ENCODE results near the gene DOCK4.

DNA sequence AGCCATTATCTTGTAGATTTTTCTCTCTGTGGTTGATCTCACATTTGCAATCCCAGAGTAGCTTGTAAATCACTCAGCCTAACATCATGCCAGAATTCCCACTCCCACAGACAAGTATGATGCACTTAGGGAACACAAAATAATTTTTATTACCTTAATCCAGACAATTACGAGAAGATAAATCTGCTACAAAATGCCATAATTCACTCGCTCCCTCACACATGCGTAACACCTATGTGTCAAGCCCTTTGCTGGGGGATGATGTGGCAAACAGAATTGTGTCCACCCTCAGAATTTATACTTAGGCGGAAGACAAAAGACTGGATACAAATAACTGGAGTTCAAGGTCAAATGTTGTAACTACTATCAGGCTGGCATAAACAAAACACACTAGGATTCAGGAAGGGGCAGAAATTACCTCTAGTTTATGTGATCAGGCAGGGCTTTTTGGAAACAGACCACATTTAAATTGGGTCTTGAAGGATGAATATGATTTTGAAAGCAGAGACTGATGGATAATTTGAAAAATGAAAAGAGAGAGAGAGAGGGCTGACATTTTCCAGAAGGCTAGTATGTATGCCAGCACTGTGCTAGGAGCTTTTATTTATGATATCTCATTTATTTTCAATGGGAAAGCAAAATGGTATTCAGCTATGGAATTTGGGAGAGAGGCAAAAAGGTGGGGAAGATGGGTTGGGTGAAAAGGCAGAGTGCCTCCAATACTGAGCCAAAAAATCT lies 69.8 kb downstream of the DOCK4 start:
- TF ChIP-seq EP300 (IDR thresholded peaks at IDR 0.05; ENCODE audit: borderline replicate concordance) (no peak), REST (IDR thresholded peaks at IDR 0.05; ENCODE audit: low read depth) (no peak), CEBPB (IDR thresholded peaks at IDR 0.05) (no peak), NFIC (IDR thresholded peaks at IDR 0.05) (no peak), TAF1 (IDR thresholded peaks at IDR 0.05; ENCODE audit: low read depth) (no peak), FOXM1 (IDR thresholded peaks at IDR 0.05; ENCODE audit: borderline replicate concordance, low read depth) (no peak), EGR1 (IDR thresholded peaks at IDR 0.05) (no peak), TEAD4 (IDR thresholded peaks at IDR 0.05) (no peak), YY1 (IDR thresholded peaks at IDR 0.05; ENCODE audit: low read depth) (no peak)
- TF ChIP-seq, protein P1, sequence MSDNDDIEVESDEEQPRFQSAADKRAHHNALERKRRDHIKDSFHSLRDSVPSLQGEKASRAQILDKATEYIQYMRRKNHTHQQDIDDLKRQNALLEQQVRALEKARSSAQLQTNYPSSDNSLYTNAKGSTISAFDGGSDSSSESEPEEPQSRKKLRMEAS (IDR thresholded peaks at IDR 0.05) = no peak
- TF ChIP-seq, protein P2, sequence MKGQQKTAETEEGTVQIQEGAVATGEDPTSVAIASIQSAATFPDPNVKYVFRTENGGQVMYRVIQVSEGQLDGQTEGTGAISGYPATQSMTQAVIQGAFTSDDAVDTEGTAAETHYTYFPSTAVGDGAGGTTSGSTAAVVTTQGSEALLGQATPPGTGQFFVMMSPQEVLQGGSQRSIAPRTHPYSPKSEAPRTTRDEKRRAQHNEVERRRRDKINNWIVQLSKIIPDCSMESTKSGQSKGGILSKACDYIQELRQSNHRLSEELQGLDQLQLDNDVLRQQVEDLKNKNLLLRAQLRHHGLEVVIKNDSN (IDR thresholded peaks at IDR 0.05) = no peak
